RWPE2 (cell line): ENCODE data around the gene CLRN2.

Experiments
- ATAC-seq: fragments of 200-7000 bp; cut with Tn5 transposase; 3 replicates; pipeline ENCODE4 v1.9.1; 2021; ENCODE audit warnings: low read depth
- DNase-seq: peaks from one replicate; pipeline ENCODE4 v3.0.0-alpha.2; 2020; ENCODE audit warnings: low spot score
- H3K27ac ChIP-seq: fragments of 450-650 bp; 2 replicates; pipeline ENCODE4 v1.5.1; 2017; ENCODE audit warnings: mild to moderate bottlenecking; ENCODE audit not compliant: poor library complexity, severe bottlenecking
- H3K27me3 ChIP-seq: fragments of 250-450 bp; sonication (Bioruptor Pico); 2 replicates; pipeline ENCODE4 v1.5.1; 2021; ENCODE audit warnings: mild to moderate bottlenecking, moderate library complexity; ENCODE audit not compliant: insufficient read depth, poor library complexity, severe bottlenecking
- H3K36me3 ChIP-seq: fragments of 250-450 bp; sonication (Bioruptor Pico); 2 replicates; pipeline ENCODE4 v1.5.1; 2020; ENCODE audit warnings: low read depth, mild to moderate bottlenecking, moderate library complexity
- H3K4me1 ChIP-seq: fragments of 250-450 bp; sonication (Bioruptor Pico); 2 replicates; pipeline ENCODE4 v1.5.1; 2021; ENCODE audit warnings: mild to moderate bottlenecking, moderate library complexity; ENCODE audit not compliant: insufficient read depth, poor library complexity, severe bottlenecking
- H3K4me3 ChIP-seq: fragments of 250-450 bp; sonication (Bioruptor Pico); 2 replicates; pipeline ENCODE4 v1.5.1; 2021; ENCODE audit warnings: mild to moderate bottlenecking, moderate library complexity; ENCODE audit not compliant: severe bottlenecking
- H3K9me3 ChIP-seq: fragments of 250-450 bp; sonication (Bioruptor Pico); 2 replicates; pipeline ENCODE4 v1.5.1; 2021; ENCODE audit warnings: mild to moderate bottlenecking, moderate library complexity; ENCODE audit not compliant: severe bottlenecking
- CTCF ChIP-seq: fragments of 450-650 bp; IDR thresholded peaks from one replicate; pipeline ENCODE4 v1.5.1; 2017; ENCODE audit warnings: mild to moderate bottlenecking, moderate library complexity; ENCODE audit not compliant: poor library complexity, severe bottlenecking

CLRN2 gene

GRCh38 chr4:17511950-17512795 is 2.8 kb upstream of the CLRN2 start, which contains the start of gene QDPR:
QDPR (minus strand) TSS chr4:17512090; CDS start chr4:17512054, 36 bp downstream.
- no peaks in the 10 kb centered on the region for H3K9me3 ChIP-seq
- peak; percentile 69 for DNase-seq
- peak within 1 kb of the TSS; percentile 26 for H3K27ac ChIP-seq
- TF ChIP-seq CTCF: peak; percentile 91
- ATAC-seq: peak; percentile 84
- peaks cover 16% of the 10 kb centered on the region for H3K4me1 ChIP-seq
- peaks cover 29% of the 10 kb centered on the region for H3K36me3 ChIP-seq
- peak within 1 kb of the TSS; percentile 89 for H3K4me3 ChIP-seq
- H3K27me3 ChIP-seq: no peaks in the 10 kb centered on the region

- Histone ChIP-seq H3K27me3 (no peaks in the 10 kb centered on the region), H3K4me1 (peaks cover 16% of the 10 kb centered on the region), H3K9me3 (no peaks in the 10 kb centered on the region), H3K36me3 (peaks cover 22% of the 10 kb centered on the region), H3K4me3 (no peak overlapping the region), H3K27ac (peak overlapping the region; percentile 26)
- ATAC-seq (no peak; the same call in 1 of the 3 replicates), DNase-seq (no peak)
- TF ChIP-seq CTCF: no peak
Measured at GRCh38 chr4:17512973-17513665, 1.8 kb upstream of the CLRN2 start.

GRCh38 chr4:17515445-17516407 is 761 bp downstream of the CLRN2 start:
- no peak for TF ChIP-seq CTCF
- H3K4me3 ChIP-seq: no peak overlapping the region
- H3K36me3 ChIP-seq: peaks cover under 1% of the 10 kb centered on the region
- H3K4me1 ChIP-seq: peaks cover 16% of the 10 kb centered on the region
- DNase-seq: no peak
- H3K27me3 ChIP-seq: no peaks in the 10 kb centered on the region
- ATAC-seq: no peak
- H3K27ac ChIP-seq: no peak overlapping the region
- H3K9me3 ChIP-seq: no peaks in the 10 kb centered on the region

GRCh38 chr4:17516980-17517379 is 2.0 kb downstream of the CLRN2 start:
- H3K4me1 ChIP-seq: peaks cover 16% of the 10 kb centered on the region
- ATAC-seq (no peak), DNase-seq (no peak)
- no peaks in the 10 kb centered on the region for H3K9me3 ChIP-seq
- no peaks in the 10 kb centered on the region for H3K36me3 ChIP-seq
- no peak overlapping the region for H3K4me3 ChIP-seq
- no peak overlapping the region for H3K27ac ChIP-seq
- H3K27me3 ChIP-seq: no peaks in the 10 kb centered on the region
- no peak for TF ChIP-seq CTCF
